ENCODE results near the gene TLX3. TPM values are rescaled to one million over a fixed set of nuclear protein-coding genes. Genes with fewer than 3 reads are reported as not detected.

TLX3 gene
- total RNA-seq, 3 donors from 2014 or later, result not detected

GRCh38 chr5:171268700-171269620, 40.1 kb upstream of the TLX3 start:
- intact Hi-C loops (cut with DNase I, micrococcal nuclease), result no loop called here
- Histone ChIP-seq H3K4me3 (no peak overlapping the region), H3K36me3 (ENCODE audit: low read depth) (no peaks in the 10 kb centered on the region), H3K9me3 (no peaks in the 10 kb centered on the region), H3K4me1 (ENCODE audit: low read depth) (no peaks in the 10 kb centered on the region)
- TF ChIP-seq, protein P1, sequence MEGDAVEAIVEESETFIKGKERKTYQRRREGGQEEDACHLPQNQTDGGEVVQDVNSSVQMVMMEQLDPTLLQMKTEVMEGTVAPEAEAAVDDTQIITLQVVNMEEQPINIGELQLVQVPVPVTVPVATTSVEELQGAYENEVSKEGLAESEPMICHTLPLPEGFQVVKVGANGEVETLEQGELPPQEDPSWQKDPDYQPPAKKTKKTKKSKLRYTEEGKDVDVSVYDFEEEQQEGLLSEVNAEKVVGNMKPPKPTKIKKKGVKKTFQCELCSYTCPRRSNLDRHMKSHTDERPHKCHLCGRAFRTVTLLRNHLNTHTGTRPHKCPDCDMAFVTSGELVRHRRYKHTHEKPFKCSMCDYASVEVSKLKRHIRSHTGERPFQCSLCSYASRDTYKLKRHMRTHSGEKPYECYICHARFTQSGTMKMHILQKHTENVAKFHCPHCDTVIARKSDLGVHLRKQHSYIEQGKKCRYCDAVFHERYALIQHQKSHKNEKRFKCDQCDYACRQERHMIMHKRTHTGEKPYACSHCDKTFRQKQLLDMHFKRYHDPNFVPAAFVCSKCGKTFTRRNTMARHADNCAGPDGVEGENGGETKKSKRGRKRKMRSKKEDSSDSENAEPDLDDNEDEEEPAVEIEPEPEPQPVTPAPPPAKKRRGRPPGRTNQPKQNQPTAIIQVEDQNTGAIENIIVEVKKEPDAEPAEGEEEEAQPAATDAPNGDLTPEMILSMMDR (IDR thresholded peaks at IDR 0.05), result no peak
- DNase-seq (no peak), ATAC-seq (no peak)

DNA sequence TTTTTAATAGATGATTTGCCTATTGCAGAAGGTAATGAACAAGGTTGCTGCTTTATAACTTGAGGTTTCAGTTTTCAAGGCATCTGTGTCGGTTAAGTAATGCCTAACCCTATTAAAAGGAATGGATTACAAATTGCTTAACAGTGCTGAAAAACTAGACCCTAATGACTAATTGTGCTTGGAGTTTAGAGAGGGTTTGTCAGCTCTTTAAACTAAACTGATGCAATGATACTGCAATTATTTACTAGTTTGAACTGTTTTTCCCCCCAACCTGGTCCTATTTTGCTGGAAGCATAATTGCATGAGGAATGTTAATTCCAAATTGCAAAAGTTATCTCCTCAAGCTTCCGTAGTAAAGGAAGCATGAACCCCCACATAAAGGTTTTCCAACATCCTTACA, 39.3 kb upstream of the TLX3 start:
- Histone ChIP-seq H3K4me3 (no peak overlapping the region), H3K9me3 (no peaks in the 10 kb centered on the region), H3K36me3 (ENCODE audit: low read depth) (no peaks in the 10 kb centered on the region), H3K4me1 (ENCODE audit: low read depth) (no peaks in the 10 kb centered on the region)
- TF ChIP-seq, protein P1 (IDR thresholded peaks at IDR 0.05), result no peak
- no peak for DNase-seq
- no peak for ATAC-seq
- intact Hi-C loops (cut with DNase I, micrococcal nuclease), result no loop called here

- Histone ChIP-seq H3K9me3 (no peaks in the 10 kb centered on the region), H3K4me1 (ENCODE audit: low read depth) (no peaks in the 10 kb centered on the region), H3K4me3 (no peak overlapping the region), H3K36me3 (ENCODE audit: low read depth) (no peaks in the 10 kb centered on the region)
- no peak for DNase-seq
- TF ChIP-seq, protein P1 (IDR thresholded peaks at IDR 0.05), result no peak
- intact Hi-C loops (cut with DNase I, micrococcal nuclease), result no loop called here
- ATAC-seq, result no peak
Measured at GRCh38 chr5:171270136-171270535, 38.9 kb upstream of the TLX3 start.

DNA sequence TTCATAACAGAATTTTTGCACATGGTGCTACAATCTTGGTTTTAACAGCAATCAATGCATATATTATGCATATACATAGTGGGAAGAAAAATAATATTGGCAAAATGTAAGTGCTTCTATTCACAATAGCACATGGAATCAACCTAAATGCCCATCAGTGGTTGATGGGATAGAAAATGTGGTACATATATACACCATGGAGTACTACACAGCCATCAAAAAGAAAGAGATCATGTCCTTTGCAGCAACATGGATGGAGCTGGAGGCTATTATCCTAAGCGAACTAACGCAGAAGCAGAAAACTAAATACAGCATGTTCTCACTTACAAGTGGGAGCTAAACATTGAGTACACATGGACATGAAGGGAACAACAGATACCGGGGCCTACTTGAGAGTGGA, 37.2 kb upstream of the TLX3 start:
- intact Hi-C loops (cut with DNase I, micrococcal nuclease), result no loop called here

DNA sequence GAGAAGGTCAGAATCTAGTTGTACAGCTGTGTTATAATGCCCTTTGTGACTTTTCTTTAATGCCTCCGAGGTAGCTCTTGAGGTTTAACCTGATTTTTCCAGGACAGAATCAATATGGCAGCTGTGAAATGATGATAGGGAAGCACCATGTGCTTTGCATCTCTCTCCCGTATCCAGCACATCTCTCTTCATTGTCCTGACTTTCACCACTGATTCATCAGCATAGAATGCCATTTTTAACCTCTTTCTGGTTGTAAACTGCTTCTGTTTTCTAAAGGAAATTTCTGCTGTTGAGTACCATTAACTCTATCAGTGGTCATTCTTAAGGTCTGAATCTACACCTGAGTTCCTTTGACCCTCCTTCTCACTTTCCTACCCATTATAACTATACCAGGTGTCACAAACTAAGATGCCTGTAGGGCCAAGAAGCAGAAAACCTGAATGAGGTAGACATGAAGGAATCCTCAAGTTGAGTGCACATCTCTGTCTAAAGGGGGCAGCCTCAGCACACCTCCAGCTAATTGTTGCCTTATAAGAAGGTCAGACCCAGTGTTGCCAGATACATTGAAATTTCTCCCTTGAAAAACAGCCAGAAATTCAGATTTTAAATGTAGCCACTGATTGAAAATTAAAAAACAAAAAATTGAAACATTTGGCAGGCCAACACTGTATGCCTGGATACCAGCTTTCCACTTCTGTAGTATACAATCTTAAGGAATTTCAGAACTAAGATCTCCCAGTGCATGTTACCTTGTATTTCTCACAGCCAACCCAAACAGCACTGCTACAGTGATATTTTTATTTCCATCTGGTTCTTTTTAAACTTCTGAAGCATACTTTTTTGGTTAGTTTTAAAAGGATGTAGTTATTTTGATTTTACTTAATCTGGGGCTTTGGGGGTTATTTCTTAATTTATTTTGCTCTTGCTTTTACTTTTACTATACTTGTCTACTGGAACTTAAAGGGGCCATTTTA, 35.8 kb upstream of the TLX3 start:
- no peak overlapping the region for H3K4me3 ChIP-seq
- peak in 1 of 3 donors; percentile 11 for DNase-seq
- no peak for ATAC-seq
- intact Hi-C loops (cut with DNase I, micrococcal nuclease), result no loop called here
- TF ChIP-seq, protein P1 (IDR thresholded peaks at IDR 0.05), result no peak
- no peaks in the 10 kb centered on the region for H3K4me1 ChIP-seq (ENCODE audit: low read depth)
- no peaks in the 10 kb centered on the region for H3K36me3 ChIP-seq (ENCODE audit: low read depth)
- no peaks in the 10 kb centered on the region for H3K9me3 ChIP-seq

More for the DNA sequence above, 37.2 kb upstream of the TLX3 start:
- DNase-seq, result no peak
- no peaks in the 10 kb centered on the region for H3K36me3 ChIP-seq (ENCODE audit: low read depth)
- no peaks in the 10 kb centered on the region for H3K9me3 ChIP-seq
- no peak for ATAC-seq
- no peak overlapping the region for H3K4me3 ChIP-seq
- no peaks in the 10 kb centered on the region for H3K4me1 ChIP-seq (ENCODE audit: low read depth)
- TF ChIP-seq, protein P1 (IDR thresholded peaks at IDR 0.05), result no peak
